Karpas-422 (cell line): ENCODE measurements around the gene ERO1B. TPM values are rescaled to one million over a fixed set of nuclear protein-coding genes. Genes with fewer than 3 reads are reported as not detected.

Experiments
- DNase-seq: peaks from one replicate; pipeline ENCODE4 v3.0.0-alpha.2; 2015
- H2AFZ ChIP-seq: fragments of 200-600 bp; sonication (generic); 2 replicates; pipeline ENCODE4 v1.6.1; 2014; ENCODE audit warnings: antibody characterized with exemption, low read length, mixed read lengths
- H3K27ac ChIP-seq: fragments of 200-600 bp; sonication (generic); 2 replicates; pipeline ENCODE4 v1.5.1; 2014; ENCODE audit warnings: mild to moderate bottlenecking, low read length, moderate library complexity
- H3K27me3 ChIP-seq: fragments of 200-600 bp; sonication (generic); 2 replicates; pipeline ENCODE4 v1.6.1; 2014; ENCODE audit warnings: low read length, mixed read lengths
- H3K36me3 ChIP-seq: fragments of 200-600 bp; sonication (generic); 2 replicates; pipeline ENCODE4 v1.6.1; 2014; ENCODE audit warnings: low read length, mixed read lengths; ENCODE audit not compliant: insufficient read depth
- H3K4me1 ChIP-seq: fragments of 200-600 bp; sonication (generic); 2 replicates; pipeline ENCODE4 v1.6.1; 2014; ENCODE audit warnings: mild to moderate bottlenecking, low read length, mixed read lengths
- H3K4me2 ChIP-seq: fragments of 200-600 bp; sonication (generic); 2 replicates; pipeline ENCODE4 v1.6.1; 2014; ENCODE audit warnings: low read length, low read depth, mild to moderate bottlenecking; ENCODE audit not compliant: poor library complexity, severe bottlenecking
- H3K4me3 ChIP-seq: fragments of 200-600 bp; sonication (generic); 2 replicates; pipeline ENCODE4 v1.5.1; 2014; ENCODE audit warnings: mild to moderate bottlenecking, antibody characterized with exemption, low read length, mixed read lengths
- H3K79me2 ChIP-seq: fragments of 200-600 bp; sonication (generic); 2 replicates; pipeline ENCODE4 v1.6.1; 2014; ENCODE audit warnings: mild to moderate bottlenecking, low read length, mixed read lengths
- H3K9ac ChIP-seq: fragments of 200-600 bp; sonication (generic); 2 replicates; pipeline ENCODE4 v1.6.0; 2014; ENCODE audit warnings: low read length
- H3K9me2 ChIP-seq: fragments of 200-600 bp; sonication (generic), shearing (Covaris generic); replicated peaks from 2 replicates; pipeline ENCODE4 v1.6.0; 2014; ENCODE audit warnings: mild to moderate bottlenecking, low read length, moderate library complexity; ENCODE audit not compliant: insufficient read depth
- H3K9me3 ChIP-seq: fragments of 300-700, 200-600 bp; sonication (generic); 2 replicates; pipeline ENCODE4 v1.6.1; 2014; ENCODE audit warnings: low read length, mixed read lengths
- H4K20me1 ChIP-seq: fragments of 200-600 bp; sonication (generic); 2 replicates; pipeline ENCODE4 v1.6.1; 2014; ENCODE audit warnings: mild to moderate bottlenecking, antibody characterized with exemption, low read length, low read depth; ENCODE audit not compliant: insufficient read depth
- total RNA-seq: library from RNA; depleted of rRNA; stranded (reverse); fragments of >200 nt; shearing (Covaris generic); gene quantifications from 2 replicates; pipeline ENCODE4 v1.2.3, GENCODE V29; 2014; ENCODE audit warnings: low replicate concordance

ERO1B gene
- total RNA-seq, 1 experiment from 2014 or later, result 0.82 TPM

- Histone ChIP-seq H3K4me1 (no peaks in the 10 kb centered on the region), H3K9ac (no peak overlapping the region), H3K9me2 (no peaks in the 10 kb centered on the region), H3K9me3 (no peaks in the 10 kb centered on the region), H3K27me3 (no peaks in the 10 kb centered on the region), H3K27ac (no peak overlapping the region), H2AFZ (no peak overlapping the region), H3K79me2 (no peaks in the 10 kb centered on the region), H3K36me3 (no peaks in the 10 kb centered on the region), H3K4me3 (no peak overlapping the region), H4K20me1 (no peaks in the 10 kb centered on the region), H3K4me2 (no peak overlapping the region)
- no peak for DNase-seq
These were observed 42.6 kb downstream of the ERO1B start for GRCh38 chr1:236239092-236239585.

- DNase-seq, result no peak
- Histone ChIP-seq H3K9me2 (no peaks in the 10 kb centered on the region), H4K20me1 (no peaks in the 10 kb centered on the region), H3K4me3 (no peak overlapping the region), H3K79me2 (no peaks in the 10 kb centered on the region), H3K9ac (no peak overlapping the region), H3K27me3 (no peaks in the 10 kb centered on the region), H2AFZ (no peak overlapping the region), H3K4me1 (no peaks in the 10 kb centered on the region), H3K4me2 (no peak overlapping the region), H3K27ac (no peak overlapping the region), H3K36me3 (no peaks in the 10 kb centered on the region), H3K9me3 (no peaks in the 10 kb centered on the region)
These were observed 46.6 kb downstream of the ERO1B start for GRCh38 chr1:236235116-236235515.

- Histone ChIP-seq H3K79me2 (no peaks in the 10 kb centered on the region), H3K9me3 (no peaks in the 10 kb centered on the region), H3K4me3 (no peak overlapping the region), H2AFZ (no peak overlapping the region), H3K9ac (no peak overlapping the region), H4K20me1 (no peaks in the 10 kb centered on the region), H3K27me3 (no peaks in the 10 kb centered on the region), H3K4me2 (no peak overlapping the region), H3K27ac (no peak overlapping the region), H3K36me3 (no peaks in the 10 kb centered on the region), H3K4me1 (no peaks in the 10 kb centered on the region), H3K9me2 (no peaks in the 10 kb centered on the region)
- no peak for DNase-seq
These were observed 53.3 kb downstream of the ERO1B start for GRCh38 chr1:236228411-236228810.

GRCh38 chr1:236222632-236223031, 59.1 kb downstream of the ERO1B start:
- H3K4me3 ChIP-seq, result no peak overlapping the region
- H3K27ac ChIP-seq, result no peak overlapping the region
- H2AFZ ChIP-seq, result no peak overlapping the region
- no peak overlapping the region for H3K4me2 ChIP-seq
- H3K79me2 ChIP-seq, result no peaks in the 10 kb centered on the region
- H3K4me1 ChIP-seq, result no peaks in the 10 kb centered on the region
- H3K36me3 ChIP-seq, result no peaks in the 10 kb centered on the region
- H3K9ac ChIP-seq, result no peak overlapping the region
- H3K27me3 ChIP-seq, result no peaks in the 10 kb centered on the region
- no peaks in the 10 kb centered on the region for H3K9me2 ChIP-seq
- no peaks in the 10 kb centered on the region for H3K9me3 ChIP-seq
- DNase-seq, result no peak
- H4K20me1 ChIP-seq, result no peaks in the 10 kb centered on the region

DNA sequence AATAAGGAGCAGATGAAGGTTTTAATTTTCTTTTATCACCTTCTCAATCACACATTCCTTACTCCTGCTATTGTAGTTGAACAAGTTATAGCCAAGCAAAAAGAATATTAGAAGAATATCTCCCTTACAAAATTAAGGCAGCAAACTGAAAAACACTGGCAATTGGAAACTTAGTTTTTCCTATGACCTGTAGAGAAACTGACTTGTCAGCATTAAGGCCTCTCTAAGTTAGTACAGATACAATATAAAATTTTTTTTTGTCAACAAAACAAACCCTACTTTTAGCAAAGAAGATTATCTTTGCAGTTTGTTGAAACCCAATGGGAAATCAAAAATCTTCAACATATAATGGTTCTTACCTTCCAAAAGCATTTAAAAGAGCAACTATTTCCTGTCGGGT, 61.3 kb downstream of the ERO1B start:
- no peaks in the 10 kb centered on the region for H4K20me1 ChIP-seq
- no peak overlapping the region for H3K4me3 ChIP-seq
- H3K27me3 ChIP-seq, result no peaks in the 10 kb centered on the region
- no peak overlapping the region for H3K27ac ChIP-seq
- no peaks in the 10 kb centered on the region for H3K79me2 ChIP-seq
- no peak overlapping the region for H2AFZ ChIP-seq
- DNase-seq, result no peak
- no peaks in the 10 kb centered on the region for H3K36me3 ChIP-seq
- H3K4me1 ChIP-seq, result no peaks in the 10 kb centered on the region
- no peak overlapping the region for H3K9ac ChIP-seq
- H3K9me2 ChIP-seq, result no peaks in the 10 kb centered on the region
- no peaks in the 10 kb centered on the region for H3K9me3 ChIP-seq
- no peak overlapping the region for H3K4me2 ChIP-seq

GRCh38 chr1:236214761-236215160, 67.0 kb downstream of the ERO1B start:
- no peaks in the 10 kb centered on the region for H3K9me2 ChIP-seq
- no peaks in the 10 kb centered on the region for H3K9me3 ChIP-seq
- no peaks in the 10 kb centered on the region for H3K79me2 ChIP-seq
- no peaks in the 10 kb centered on the region for H3K27me3 ChIP-seq
- H2AFZ ChIP-seq, result no peak overlapping the region
- no peak for DNase-seq
- no peak overlapping the region for H3K4me2 ChIP-seq
- H3K4me1 ChIP-seq, result peaks cover 8% of the 10 kb centered on the region
- no peak overlapping the region for H3K27ac ChIP-seq
- no peaks in the 10 kb centered on the region for H3K36me3 ChIP-seq
- H3K4me3 ChIP-seq, result no peak overlapping the region
- no peak overlapping the region for H3K9ac ChIP-seq
- no peaks in the 10 kb centered on the region for H4K20me1 ChIP-seq

GRCh38 chr1:236213534-236213933, 68.2 kb downstream of the ERO1B start:
- Histone ChIP-seq H2AFZ (no peak overlapping the region), H3K4me3 (no peak overlapping the region), H3K36me3 (no peaks in the 10 kb centered on the region), H4K20me1 (no peaks in the 10 kb centered on the region), H3K4me1 (peaks cover 8% of the 10 kb centered on the region), H3K9ac (no peak overlapping the region), H3K9me2 (no peaks in the 10 kb centered on the region), H3K4me2 (no peak overlapping the region), H3K27ac (no peak overlapping the region), H3K79me2 (no peaks in the 10 kb centered on the region), H3K27me3 (no peaks in the 10 kb centered on the region), H3K9me3 (no peaks in the 10 kb centered on the region)
- DNase-seq, result no peak

GRCh38 chr1:236211815-236212214, 69.9 kb downstream of the ERO1B start:
- no peak for DNase-seq
- no peak overlapping the region for H3K9ac ChIP-seq
- H3K27me3 ChIP-seq, result no peaks in the 10 kb centered on the region
- H4K20me1 ChIP-seq, result no peaks in the 10 kb centered on the region
- H3K79me2 ChIP-seq, result no peaks in the 10 kb centered on the region
- peaks cover 8% of the 10 kb centered on the region for H3K4me1 ChIP-seq
- H3K4me3 ChIP-seq, result no peak overlapping the region
- H2AFZ ChIP-seq, result no peak overlapping the region
- no peak overlapping the region for H3K27ac ChIP-seq
- no peaks in the 10 kb centered on the region for H3K9me2 ChIP-seq
- no peak overlapping the region for H3K4me2 ChIP-seq
- H3K36me3 ChIP-seq, result no peaks in the 10 kb centered on the region
- no peaks in the 10 kb centered on the region for H3K9me3 ChIP-seq

- no peak overlapping the region for H3K4me3 ChIP-seq
These were observed 72.0 kb downstream of the ERO1B start for GRCh38 chr1:236209713-236210112.

More at GRCh38 chr1:236209713-236210112, 72.0 kb downstream of the ERO1B start:
- Histone ChIP-seq H3K9me3 (no peaks in the 10 kb centered on the region), H3K27ac (no peak overlapping the region), H4K20me1 (no peaks in the 10 kb centered on the region; the same call in 1 of the 2 replicates), H3K79me2 (no peaks in the 10 kb centered on the region), H3K27me3 (no peaks in the 10 kb centered on the region), H3K4me2 (no peak overlapping the region), H3K9me2 (no peaks in the 10 kb centered on the region), H3K36me3 (no peaks in the 10 kb centered on the region), H2AFZ (no peak overlapping the region), H3K9ac (no peak overlapping the region), H3K4me1 (peaks cover 8% of the 10 kb centered on the region)
- no peak for DNase-seq
